Lung (tissue), 12 donors: ENCODE results near the gene GDF3. TPM values are rescaled to one million over a fixed set of nuclear protein-coding genes. Genes with fewer than 3 reads are reported as not detected.

Source experiments
- ATAC-seq: fragments of 200-7000 bp; cut with Tn5 transposase; one replicate; pipeline ENCODE4 v1.9.1; 2020; ENCODE audit warnings: moderate number of reproducible peaks; ENCODE audit not compliant: insufficient read depth, low FRiP score
- DNase-seq, 3 donors: peaks; one replicate each; pipeline ENCODE4 v3.0.0-alpha.2; 2013 to 2017
- H3K27ac ChIP-seq, 2 donors: one replicate each; pipeline ENCODE4 v1.5.1; 2013; ENCODE audit warnings: mild to moderate bottlenecking in 2 of 2, moderate library complexity in 2 of 2, control low read depth in 1 of 2, inconsistent platforms in 1 of 2, low read depth in 1 of 2, low read length in 1 of 2
- H3K27me3 ChIP-seq, 3 donors: one replicate each; pipeline ENCODE4 v1.5.1; 2013; ENCODE audit warnings: low read length in 2 of 3; ENCODE audit not compliant: control insufficient read depth in 3 of 3, insufficient read depth in 3 of 3
- H3K36me3 ChIP-seq, 4 donors: one replicate each; pipeline ENCODE4 v1.5.1; 2013; ENCODE audit warnings: low read length in 4 of 4, mild to moderate bottlenecking in 1 of 4, moderate library complexity in 1 of 4; ENCODE audit not compliant: control insufficient read depth in 4 of 4, insufficient read depth in 4 of 4
- H3K4me1 ChIP-seq, 5 donors: one replicate each; pipeline ENCODE4 v1.5.1; 2013; ENCODE audit warnings: low read length in 5 of 5, mild to moderate bottlenecking in 2 of 5, moderate library complexity in 1 of 5; ENCODE audit not compliant: control insufficient read depth in 5 of 5, insufficient read depth in 5 of 5
- H3K4me3 ChIP-seq: one replicate; pipeline ENCODE4 v1.5.1; 2013; ENCODE audit warnings: mild to moderate bottlenecking, control low read depth, moderate library complexity
- H3K9ac ChIP-seq, 2 donors: one replicate each; pipeline ENCODE4 v1.5.1; 2013; ENCODE audit warnings: low read length in 2 of 2, control low read depth in 1 of 2; ENCODE audit not compliant: insufficient read depth in 1 of 2
- H3K9me3 ChIP-seq, 4 donors: one replicate each; pipeline ENCODE4 v1.5.1; 2013; ENCODE audit warnings: low read length in 3 of 4, mild to moderate bottlenecking in 1 of 4, moderate library complexity in 1 of 4; ENCODE audit not compliant: control insufficient read depth in 4 of 4, insufficient read depth in 3 of 4
- WGBS, 2 donors: extraction: QIAGEN DNeasy Blood & Tissue Kit; methylation state at CpG; one replicate each; pipeline ENCODE4 v1.1.7; 2013; 5-methylcytosine and 5-hydroxymethylcytosine counted together
- polyA plus RNA-seq, 2 donors: library from polyadenylated mRNA; stranded (reverse); fragments of 200-250 nt; gene quantifications; one replicate each; pipeline ENCODE4 v1.2.1, GENCODE V29; 2013
- total RNA-seq, 2 donors: library from RNA; depleted of rRNA in 1 of 2; stranded (reverse); fragments of >200 nt in 1 of 2; gene quantifications; one replicate each; pipeline ENCODE4 v1.2.1, GENCODE V29; 2014 to 2021
- TF ChIP-seq, protein P1 (sequence below): IDR thresholded peaks from 2 replicates; pipeline ENCODE4 v1.5.1; 2012; ENCODE audit warnings: mild to moderate bottlenecking; ENCODE audit errors: control extremely low read depth, extremely low read depth
- donor health status: control.
- donor health status: control.
- donor health status: Bipolar disorder and iron deficiency.
- donor health status: healthy.
- donor health status: DM: yes; HTN: yes; CAD: no.

Gene GDF3
- total and polyA plus RNA-seq, 4 donors = 0.02 to 0.35 TPM; not detected in 2

DNA sequence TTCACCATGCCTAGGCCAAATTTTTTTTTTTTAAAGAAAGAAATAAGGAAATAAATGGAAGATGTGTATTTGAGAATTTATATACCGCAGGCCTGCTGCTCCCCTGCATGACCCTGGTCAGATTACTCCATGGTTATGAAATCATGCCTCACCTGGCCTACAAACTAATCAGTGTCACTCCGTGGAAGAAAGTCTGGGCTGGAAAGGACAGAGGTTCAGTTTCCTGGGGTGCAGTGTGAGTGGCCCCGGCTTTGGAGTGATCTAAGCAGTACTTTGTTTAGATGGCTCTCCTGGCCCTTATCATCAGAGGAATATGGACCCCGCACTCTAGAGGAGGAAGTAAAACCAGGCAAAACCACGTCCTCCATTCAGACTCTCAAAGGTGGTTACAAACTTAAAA is 39.5 kb downstream of the GDF3 start:
- no peak overlapping the region for H3K9ac ChIP-seq
- H3K9me3 ChIP-seq = no peaks in the 10 kb centered on the region
- 62 to 70% methylated on average over 5 of the region's 5 CpGs for WGBS, 2 donors
- H3K4me3 ChIP-seq = no peak overlapping the region
- DNase-seq (no peak), ATAC-seq (no peak)
- no peaks in the 10 kb centered on the region for H3K27me3 ChIP-seq
- TF ChIP-seq, protein P1, sequence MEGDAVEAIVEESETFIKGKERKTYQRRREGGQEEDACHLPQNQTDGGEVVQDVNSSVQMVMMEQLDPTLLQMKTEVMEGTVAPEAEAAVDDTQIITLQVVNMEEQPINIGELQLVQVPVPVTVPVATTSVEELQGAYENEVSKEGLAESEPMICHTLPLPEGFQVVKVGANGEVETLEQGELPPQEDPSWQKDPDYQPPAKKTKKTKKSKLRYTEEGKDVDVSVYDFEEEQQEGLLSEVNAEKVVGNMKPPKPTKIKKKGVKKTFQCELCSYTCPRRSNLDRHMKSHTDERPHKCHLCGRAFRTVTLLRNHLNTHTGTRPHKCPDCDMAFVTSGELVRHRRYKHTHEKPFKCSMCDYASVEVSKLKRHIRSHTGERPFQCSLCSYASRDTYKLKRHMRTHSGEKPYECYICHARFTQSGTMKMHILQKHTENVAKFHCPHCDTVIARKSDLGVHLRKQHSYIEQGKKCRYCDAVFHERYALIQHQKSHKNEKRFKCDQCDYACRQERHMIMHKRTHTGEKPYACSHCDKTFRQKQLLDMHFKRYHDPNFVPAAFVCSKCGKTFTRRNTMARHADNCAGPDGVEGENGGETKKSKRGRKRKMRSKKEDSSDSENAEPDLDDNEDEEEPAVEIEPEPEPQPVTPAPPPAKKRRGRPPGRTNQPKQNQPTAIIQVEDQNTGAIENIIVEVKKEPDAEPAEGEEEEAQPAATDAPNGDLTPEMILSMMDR = no peak
- H3K36me3 ChIP-seq = no peaks in the 10 kb centered on the region
- H3K4me1 ChIP-seq = no peaks in the 10 kb centered on the region
- no peak overlapping the region for H3K27ac ChIP-seq

GRCh38 chr12:7650091-7650490 is 45.5 kb downstream of the GDF3 start:
- Histone ChIP-seq H3K9me3 (no peaks in the 10 kb centered on the region), H3K27ac (no peak overlapping the region), H3K36me3 (no peaks in the 10 kb centered on the region), H3K27me3 (no peaks in the 10 kb centered on the region), H3K4me1 (no peaks in the 10 kb centered on the region), H3K4me3 (no peak overlapping the region), H3K9ac (no peak overlapping the region)
- DNase-seq (no peak), ATAC-seq (no peak)
- TF ChIP-seq, protein P1 = no peak
- WGBS, 2 donors = 90 to 95% methylated on average over 5 of the region's 5 CpGs

- Histone ChIP-seq H3K4me3 (no peak overlapping the region), H3K27ac (no peak overlapping the region), H3K9ac (no peak overlapping the region), H3K4me1 (no peaks in the 10 kb centered on the region), H3K9me3 (no peaks in the 10 kb centered on the region), H3K36me3 (no peaks in the 10 kb centered on the region), H3K27me3 (no peaks in the 10 kb centered on the region)
- TF ChIP-seq, protein P1 = no peak
- DNase-seq = no peak
- no peak for ATAC-seq
- 1 to 85% methylated on average over 1 of the region's 1 CpG for WGBS, 2 donors
Observed at GRCh38 chr12:7647071-7647470, 48.5 kb downstream of the GDF3 start.

DNA sequence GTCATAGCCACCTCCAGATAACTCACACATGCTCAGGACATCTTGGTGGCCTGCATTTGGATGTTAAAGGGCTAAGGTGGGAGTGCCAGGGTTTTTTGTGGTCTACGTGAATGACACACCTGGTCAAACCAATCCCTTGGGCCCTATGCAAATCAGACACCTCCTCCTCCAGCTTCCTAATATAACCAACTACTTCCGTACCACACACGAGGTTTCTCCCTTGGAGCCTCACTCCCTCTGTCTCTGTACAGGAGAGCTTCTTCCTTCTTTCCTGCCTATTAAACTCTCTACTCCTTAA is 49.4 kb downstream of the GDF3 start:
- no peaks in the 10 kb centered on the region for H3K36me3 ChIP-seq
- ATAC-seq (no peak), DNase-seq (no peak)
- H3K9ac ChIP-seq = no peak overlapping the region
- H3K27me3 ChIP-seq = no peaks in the 10 kb centered on the region
- H3K4me1 ChIP-seq = no peaks in the 10 kb centered on the region
- no peaks in the 10 kb centered on the region for H3K9me3 ChIP-seq
- TF ChIP-seq, protein P1 = no peak
- H3K4me3 ChIP-seq = no peak overlapping the region
- 67 to 70% methylated on average over 3 of the region's 3 CpGs for WGBS, 2 donors
- no peak overlapping the region for H3K27ac ChIP-seq
